Karpas-422 (cell line): ENCODE measurements around the gene POLR3A. TPM values are rescaled to one million over a fixed set of nuclear protein-coding genes. Genes with fewer than 3 reads are reported as not detected.
A peak's percentile ranks its signal among the peaks of the same experiment; 100 is the strongest.

ENCODE experiments used
- DNase-seq: peaks from one replicate; pipeline ENCODE4 v3.0.0-alpha.2; 2015
- H2AFZ ChIP-seq: fragments of 200-600 bp; sonication (generic); 2 replicates; pipeline ENCODE4 v1.6.1; 2014; ENCODE audit warnings: antibody characterized with exemption, low read length, mixed read lengths
- H3K27ac ChIP-seq: fragments of 200-600 bp; sonication (generic); 2 replicates; pipeline ENCODE4 v1.5.1; 2014; ENCODE audit warnings: mild to moderate bottlenecking, low read length, moderate library complexity
- H3K27me3 ChIP-seq: fragments of 200-600 bp; sonication (generic); 2 replicates; pipeline ENCODE4 v1.6.1; 2014; ENCODE audit warnings: low read length, mixed read lengths
- H3K36me3 ChIP-seq: fragments of 200-600 bp; sonication (generic); 2 replicates; pipeline ENCODE4 v1.6.1; 2014; ENCODE audit warnings: low read length, mixed read lengths; ENCODE audit not compliant: insufficient read depth
- H3K4me1 ChIP-seq: fragments of 200-600 bp; sonication (generic); 2 replicates; pipeline ENCODE4 v1.6.1; 2014; ENCODE audit warnings: mild to moderate bottlenecking, low read length, mixed read lengths
- H3K4me2 ChIP-seq: fragments of 200-600 bp; sonication (generic); 2 replicates; pipeline ENCODE4 v1.6.1; 2014; ENCODE audit warnings: low read length, low read depth, mild to moderate bottlenecking; ENCODE audit not compliant: poor library complexity, severe bottlenecking
- H3K4me3 ChIP-seq: fragments of 200-600 bp; sonication (generic); 2 replicates; pipeline ENCODE4 v1.5.1; 2014; ENCODE audit warnings: mild to moderate bottlenecking, antibody characterized with exemption, low read length, mixed read lengths
- H3K79me2 ChIP-seq: fragments of 200-600 bp; sonication (generic); 2 replicates; pipeline ENCODE4 v1.6.1; 2014; ENCODE audit warnings: mild to moderate bottlenecking, low read length, mixed read lengths
- H3K9ac ChIP-seq: fragments of 200-600 bp; sonication (generic); 2 replicates; pipeline ENCODE4 v1.6.0; 2014; ENCODE audit warnings: low read length
- H3K9me2 ChIP-seq: fragments of 200-600 bp; sonication (generic), shearing (Covaris generic); replicated peaks from 2 replicates; pipeline ENCODE4 v1.6.0; 2014; ENCODE audit warnings: mild to moderate bottlenecking, low read length, moderate library complexity; ENCODE audit not compliant: insufficient read depth
- H3K9me3 ChIP-seq: fragments of 300-700, 200-600 bp; sonication (generic); 2 replicates; pipeline ENCODE4 v1.6.1; 2014; ENCODE audit warnings: low read length, mixed read lengths
- H4K20me1 ChIP-seq: fragments of 200-600 bp; sonication (generic); 2 replicates; pipeline ENCODE4 v1.6.1; 2014; ENCODE audit warnings: mild to moderate bottlenecking, antibody characterized with exemption, low read length, low read depth; ENCODE audit not compliant: insufficient read depth
- total RNA-seq: library from RNA; depleted of rRNA; stranded (reverse); fragments of >200 nt; shearing (Covaris generic); gene quantifications from 2 replicates; pipeline ENCODE4 v1.2.3, GENCODE V29; 2014; ENCODE audit warnings: low replicate concordance

Gene POLR3A
- total RNA-seq, 1 experiment from 2014 or later: 17.7 TPM

- no peak overlapping the region for H2AFZ ChIP-seq
- H3K9me3 ChIP-seq: no peaks in the 10 kb centered on the region
- peaks cover 30% of the 10 kb centered on the region for H3K79me2 ChIP-seq
- H3K27me3 ChIP-seq: no peaks in the 10 kb centered on the region
- H3K4me1 ChIP-seq: peaks cover 68% of the 10 kb centered on the region
- H3K36me3 ChIP-seq: peaks cover 67% of the 10 kb centered on the region
- H3K4me3 ChIP-seq: no peak overlapping the region; the same call in 1 of the 2 replicates
- no peak overlapping the region for H3K27ac ChIP-seq
- H4K20me1 ChIP-seq: peaks cover 65% of the 10 kb centered on the region
- no peak overlapping the region for H3K9ac ChIP-seq
- peak overlapping the region; percentile 93 for H3K4me2 ChIP-seq
- DNase-seq: no peak
- H3K9me2 ChIP-seq: no peaks in the 10 kb centered on the region
These were observed 6.7 kb upstream of the POLR3A start for GRCh38 chr10:78035933-78036583.

GRCh38 chr10:78035437-78035836 lies 6.1 kb upstream of the POLR3A start:
- Histone ChIP-seq H3K9me2 (no peaks in the 10 kb centered on the region), H3K27me3 (no peaks in the 10 kb centered on the region), H4K20me1 (peaks cover 59% of the 10 kb centered on the region), H3K36me3 (peaks cover 61% of the 10 kb centered on the region), H3K9me3 (no peaks in the 10 kb centered on the region), H2AFZ (no peak overlapping the region), H3K27ac (no peak overlapping the region), H3K4me2 (peak overlapping the region; percentile 93), H3K4me3 (peak overlapping the region; percentile 93), H3K9ac (peak overlapping the region; percentile 85; the same call in 1 of the 2 replicates), H3K79me2 (peaks cover 30% of the 10 kb centered on the region), H3K4me1 (peaks cover 61% of the 10 kb centered on the region)
- DNase-seq: no peak

GRCh38 chr10:78035025-78035424 lies 5.7 kb upstream of the POLR3A start:
- peaks cover 57% of the 10 kb centered on the region for H4K20me1 ChIP-seq
- peaks cover 57% of the 10 kb centered on the region for H3K36me3 ChIP-seq

GRCh38 chr10:78033637-78034470 lies 4.5 kb upstream of the POLR3A start, which contains the start of gene RPS24:
TSS of gene RPS24 (plus strand) at chr10:78033863. CDS start at chr10:78033902, 39 bp downstream.
- Histone ChIP-seq H3K27me3 (no peaks in the 10 kb centered on the region), H3K4me1 (peaks cover 53% of the 10 kb centered on the region), H3K36me3 (peaks cover 45% of the 10 kb centered on the region), H3K27ac (peak within 1 kb of the TSS; percentile 80), H3K9me3 (no peaks in the 10 kb centered on the region), H3K79me2 (peaks cover 35% of the 10 kb centered on the region), H2AFZ (0 out of 2 replicates have a peak within 1 kb of the TSS, but pooled peaks have one; percentile 55), H3K9ac (peak within 1 kb of the TSS; percentile 85), H3K4me2 (peak within 1 kb of the TSS; percentile 93), H4K20me1 (peaks cover 45% of the 10 kb centered on the region), H3K9me2 (no peaks in the 10 kb centered on the region), H3K4me3 (peak within 1 kb of the TSS; percentile 93)
- peak; percentile 99 for DNase-seq

More at GRCh38 chr10:78035025-78035424, 5.7 kb upstream of the POLR3A start:
- H3K4me3 ChIP-seq: peak overlapping the region; percentile 93
- H3K27ac ChIP-seq: peak overlapping the region; percentile 80; the same call in 1 of the 2 replicates
- H3K4me1 ChIP-seq: peaks cover 59% of the 10 kb centered on the region
- H3K9me3 ChIP-seq: no peaks in the 10 kb centered on the region
- peak overlapping the region; percentile 85 for H3K9ac ChIP-seq
- no peak for DNase-seq
- peak overlapping the region; percentile 93 for H3K4me2 ChIP-seq
- H3K27me3 ChIP-seq: no peaks in the 10 kb centered on the region
- H3K9me2 ChIP-seq: no peaks in the 10 kb centered on the region
- no peak overlapping the region for H2AFZ ChIP-seq
- H3K79me2 ChIP-seq: peaks cover 30% of the 10 kb centered on the region

GRCh38 chr10:78033387-78033636 lies 4.0 kb upstream of the POLR3A start:
- peaks cover 54% of the 10 kb centered on the region for H3K4me1 ChIP-seq
- H3K9me2 ChIP-seq: no peaks in the 10 kb centered on the region
- H4K20me1 ChIP-seq: peaks cover 43% of the 10 kb centered on the region
- peak overlapping the region; percentile 69 for H3K27ac ChIP-seq
- DNase-seq: no peak
- H2AFZ ChIP-seq: 0 out of 2 replicates have a peak overlapping the region, but pooled peaks have one; percentile 55
- H3K4me2 ChIP-seq: peak overlapping the region; percentile 69
- H3K36me3 ChIP-seq: peaks cover 41% of the 10 kb centered on the region
- H3K9me3 ChIP-seq: no peaks in the 10 kb centered on the region
- H3K79me2 ChIP-seq: peaks cover 40% of the 10 kb centered on the region
- no peaks in the 10 kb centered on the region for H3K27me3 ChIP-seq
- H3K9ac ChIP-seq: peak overlapping the region; percentile 45
- H3K4me3 ChIP-seq: peak overlapping the region; percentile 93; the same call in 1 of the 2 replicates

GRCh38 chr10:78028438-78029268 lies 662 bp downstream of the POLR3A start:
- Histone ChIP-seq H3K9me3 (no peaks in the 10 kb centered on the region), H2AFZ (0 out of 2 replicates have a peak overlapping the region, but pooled peaks have one; percentile 57), H3K36me3 (peaks cover 23% of the 10 kb centered on the region), H3K27ac (peak overlapping the region; percentile 45; the same call in 1 of the 2 replicates), H3K4me2 (peak overlapping the region; percentile 90), H3K79me2 (peaks cover 34% of the 10 kb centered on the region), H4K20me1 (peaks cover 17% of the 10 kb centered on the region; the same call in 1 of the 2 replicates), H3K4me3 (peak overlapping the region; percentile 95), H3K9ac (peak overlapping the region; percentile 98), H3K4me1 (peaks cover 30% of the 10 kb centered on the region), H3K27me3 (no peaks in the 10 kb centered on the region), H3K9me2 (no peaks in the 10 kb centered on the region)
- DNase-seq: peak; percentile 52

GRCh38 chr10:78025685-78026364 lies 3.5 kb downstream of the POLR3A start:
- no peak overlapping the region for H3K4me2 ChIP-seq
- H4K20me1 ChIP-seq: peaks cover 17% of the 10 kb centered on the region; the same call in 1 of the 2 replicates
- no peak overlapping the region for H3K4me3 ChIP-seq
- DNase-seq: no peak
- H3K4me1 ChIP-seq: peaks cover 26% of the 10 kb centered on the region
- no peaks in the 10 kb centered on the region for H3K9me2 ChIP-seq
- peaks cover 37% of the 10 kb centered on the region for H3K36me3 ChIP-seq
- no peak overlapping the region for H3K9ac ChIP-seq
- H2AFZ ChIP-seq: no peak overlapping the region
- H3K27me3 ChIP-seq: no peaks in the 10 kb centered on the region
- H3K27ac ChIP-seq: no peak overlapping the region
- H3K79me2 ChIP-seq: peaks cover 34% of the 10 kb centered on the region
- no peaks in the 10 kb centered on the region for H3K9me3 ChIP-seq
